ENCODE data around the gene SLC25A47. TPM values are rescaled to one million over a fixed set of nuclear protein-coding genes. Genes with fewer than 3 reads are reported as not detected.
"Not testable (repeated sequence)": the region's sequence is repeated elsewhere in the genome, so short reads cannot be mapped to it uniquely, and the experiment has no call there.

SLC25A47 gene
- total RNA-seq, 2 experiments from 2014 or later, result not detected

- H3K36me3 Mint-ChIP-seq (ENCODE audit: low read depth), result peaks cover 8% of the 10 kb centered on the region
- DNase-seq (no peak), ATAC-seq (no peak)
- CTCF ChIA-PET, result interaction anchor here (0.6 to 4.2 kb wide), 13 partner anchors 10 to 93 kb away, joined by 3 to 33 read pairs (median 8); no protein-coding TSS in a partner anchor
- H3K27me3 Mint-ChIP-seq (ENCODE audit: low read depth), result no peaks in the 10 kb centered on the region
- H3K9me3 Mint-ChIP-seq (ENCODE audit: insufficient read depth), result no peaks in the 10 kb centered on the region
- peaks cover 31% of the 10 kb centered on the region for H3K4me1 Mint-ChIP-seq (ENCODE audit: low read depth)
- H3K4me3 Mint-ChIP-seq, result peak overlapping the region; percentile 44
- H3K27ac Mint-ChIP-seq, result peak overlapping the region; percentile 72
- POLR2A ChIA-PET, result interaction anchor here (0.6 to 1.0 kb wide), 2 partner anchors 26 to 319 kb away, joined by 3 to 4 read pairs; no protein-coding TSS in a partner anchor
Measured at GRCh38 chr14:100283984-100284881, 38.9 kb upstream of the SLC25A47 start.

- peak; percentile 89 for ATAC-seq
- peaks cover 5% of the 10 kb centered on the region for H3K36me3 Mint-ChIP-seq (ENCODE audit: low read depth)
Measured at GRCh38 chr14:100285021-100285912, 37.9 kb upstream of the SLC25A47 start.

GRCh38 chr14:100285913-100286400, 37.2 kb upstream of the SLC25A47 start:
- Mint-ChIP-seq H3K4me3 (peak overlapping the region; percentile 78), H3K27me3 (ENCODE audit: low read depth) (no peaks in the 10 kb centered on the region), H3K9me3 (ENCODE audit: insufficient read depth) (no peaks in the 10 kb centered on the region), H3K4me1 (ENCODE audit: low read depth) (peaks cover 17% of the 10 kb centered on the region), H3K36me3 (ENCODE audit: low read depth) (no peaks in the 10 kb centered on the region), H3K27ac (peak overlapping the region; percentile 76)
- no peak for ATAC-seq
- ChIA-PET CTCF (interaction anchor here (0.6 to 4.2 kb wide), 22 partner anchors 10 to 213 kb away, joined by 3 to 33 read pairs (median 6); a partner anchor contains a TSS), POLR2A (interaction anchor here (1.0 to 1.3 kb wide), 2 partner anchors 10 to 19 kb away, joined by 3 read pairs; no protein-coding TSS in a partner anchor)
- DNase-seq, result no peak

More at GRCh38 chr14:100285021-100285912, 37.9 kb upstream of the SLC25A47 start:
- DNase-seq, result peak; percentile 80
- peak overlapping the region; percentile 78 for H3K4me3 Mint-ChIP-seq
- no peaks in the 10 kb centered on the region for H3K27me3 Mint-ChIP-seq (ENCODE audit: low read depth)
- POLR2A ChIA-PET, result interaction anchor here (1.0 to 1.3 kb wide), 3 partner anchors 11 to 27 kb away, joined by 3 to 4 read pairs (median 3); no protein-coding TSS in a partner anchor
- H3K4me1 Mint-ChIP-seq (ENCODE audit: low read depth), result peaks cover 22% of the 10 kb centered on the region
- no peaks in the 10 kb centered on the region for H3K9me3 Mint-ChIP-seq (ENCODE audit: insufficient read depth)
- CTCF ChIA-PET, result interaction anchor here (0.7 to 4.2 kb wide), 22 partner anchors 11 to 213 kb away, joined by 3 to 33 read pairs (median 6); no protein-coding TSS in a partner anchor
- H3K27ac Mint-ChIP-seq, result peak overlapping the region; percentile 72

GRCh38 chr14:100286484-100287191, 36.5 kb upstream of the SLC25A47 start:
- POLR2A ChIA-PET, result interaction anchor here (1.3 kb wide), 1 partner anchor 19 kb away, joined by 3 read pairs; no protein-coding TSS in a partner anchor
- DNase-seq (no peak), ATAC-seq (no peak)
- no peaks in the 10 kb centered on the region for H3K36me3 Mint-ChIP-seq (ENCODE audit: low read depth)
- peaks cover 13% of the 10 kb centered on the region for H3K4me1 Mint-ChIP-seq (ENCODE audit: low read depth)
- CTCF ChIA-PET, result interaction anchor here (0.6 to 4.2 kb wide), 15 partner anchors 9 to 214 kb away, joined by 3 to 33 read pairs (median 6); a partner anchor contains a TSS
- H3K9me3 Mint-ChIP-seq (ENCODE audit: insufficient read depth), result no peaks in the 10 kb centered on the region
- no peaks in the 10 kb centered on the region for H3K27me3 Mint-ChIP-seq (ENCODE audit: low read depth)
- H3K4me3 Mint-ChIP-seq, result peak overlapping the region; percentile 15
- H3K27ac Mint-ChIP-seq, result no peak overlapping the region

- H3K27ac Mint-ChIP-seq, result no peak overlapping the region
- ATAC-seq (no peak), DNase-seq (no peak)
- H3K4me1 Mint-ChIP-seq (ENCODE audit: low read depth), result peaks cover 11% of the 10 kb centered on the region
- H3K27me3 Mint-ChIP-seq (ENCODE audit: low read depth), result no peaks in the 10 kb centered on the region
- H3K4me3 Mint-ChIP-seq, result no peak overlapping the region
- H3K36me3 Mint-ChIP-seq (ENCODE audit: low read depth), result no peaks in the 10 kb centered on the region
- CTCF ChIA-PET, result interaction anchor here (1.1 to 4.2 kb wide), 4 partner anchors 9 to 88 kb away, joined by 3 to 33 read pairs (median 6); a partner anchor contains a TSS
- no peaks in the 10 kb centered on the region for H3K9me3 Mint-ChIP-seq (ENCODE audit: insufficient read depth)
- POLR2A ChIA-PET, result no interaction called here
Measured at GRCh38 chr14:100287202-100287997, 35.7 kb upstream of the SLC25A47 start.

- DNase-seq; H3K4me3 Mint-ChIP-seq; H3K36me3 Mint-ChIP-seq (ENCODE audit: low read depth); POLR2A ChIA-PET; H3K27ac Mint-ChIP-seq; H3K27me3 Mint-ChIP-seq (ENCODE audit: low read depth); ATAC-seq; H3K9me3 Mint-ChIP-seq (ENCODE audit: insufficient read depth): not testable (repeated sequence)
- H3K4me1 Mint-ChIP-seq (ENCODE audit: low read depth), result peaks cover 11% of the 10 kb centered on the region
- CTCF ChIA-PET, result interaction anchor here (1.5 kb wide), 1 partner anchor 15 kb away, joined by 6 read pairs; no protein-coding TSS in a partner anchor
Measured at GRCh38 chr14:100287998-100288295, 35.2 kb upstream of the SLC25A47 start.

GRCh38 chr14:100288382-100289185, 34.6 kb upstream of the SLC25A47 start:
- no peak for ATAC-seq
- POLR2A ChIA-PET, result no interaction called here
- CTCF ChIA-PET, result interaction anchor here (1.5 kb wide), 1 partner anchor 14 kb away, joined by 6 read pairs; no protein-coding TSS in a partner anchor

GRCh38 chr14:100289916-100290606, 33.1 kb upstream of the SLC25A47 start:
- POLR2A ChIA-PET, result no interaction called here
- peaks cover 5% of the 10 kb centered on the region for H3K4me1 Mint-ChIP-seq (ENCODE audit: low read depth)
- CTCF ChIA-PET, result interaction anchor here (1.5 kb wide), 1 partner anchor 13 kb away, joined by 6 read pairs; no protein-coding TSS in a partner anchor
- no peaks in the 10 kb centered on the region for H3K36me3 Mint-ChIP-seq (ENCODE audit: low read depth)
- H3K27ac Mint-ChIP-seq, result no peak overlapping the region
- no peak for DNase-seq
- no peak overlapping the region for H3K4me3 Mint-ChIP-seq
- ATAC-seq, result no peak
- H3K9me3 Mint-ChIP-seq (ENCODE audit: insufficient read depth), result no peaks in the 10 kb centered on the region
- no peaks in the 10 kb centered on the region for H3K27me3 Mint-ChIP-seq (ENCODE audit: low read depth)

More at GRCh38 chr14:100288382-100289185, 34.6 kb upstream of the SLC25A47 start:
- Mint-ChIP-seq H3K27ac (peak overlapping the region; percentile 33), H3K9me3 (ENCODE audit: insufficient read depth) (no peaks in the 10 kb centered on the region), H3K4me1 (ENCODE audit: low read depth) (peaks cover 11% of the 10 kb centered on the region), H3K4me3 (no peak overlapping the region), H3K27me3 (ENCODE audit: low read depth) (no peaks in the 10 kb centered on the region), H3K36me3 (ENCODE audit: low read depth) (no peaks in the 10 kb centered on the region)
- DNase-seq, result no peak

- DNase-seq (no peak), ATAC-seq (no peak)
- Mint-ChIP-seq H3K27me3 (ENCODE audit: low read depth) (no peaks in the 10 kb centered on the region), H3K27ac (no peak overlapping the region), H3K36me3 (ENCODE audit: low read depth) (no peaks in the 10 kb centered on the region), H3K4me1 (ENCODE audit: low read depth) (peaks cover 5% of the 10 kb centered on the region), H3K9me3 (ENCODE audit: insufficient read depth) (no peaks in the 10 kb centered on the region), H3K4me3 (no peak overlapping the region)
- ChIA-PET CTCF (interaction anchor here (1.5 kb wide), 1 partner anchor 12 kb away, joined by 6 read pairs; no protein-coding TSS in a partner anchor), POLR2A (no interaction called here)
Measured at GRCh38 chr14:100290607-100291304, 32.4 kb upstream of the SLC25A47 start.
